ENCODE results near the gene ZDHHC8.
A peak's percentile ranks its signal among the peaks of the same experiment; 100 is the strongest.

ZDHHC8 gene

GRCh38 chr22:20184501-20185165 lies 53.0 kb downstream of the ZDHHC8 start:
- H3K4me3 ChIP-seq (ENCODE audit: low read depth, low read length): no peak overlapping the region
- TF ChIP-seq CTCF (IDR thresholded peaks at IDR 0.05; ENCODE audit: borderline replicate concordance, insufficient read depth, low read depth, low read length): no peak

DNA sequence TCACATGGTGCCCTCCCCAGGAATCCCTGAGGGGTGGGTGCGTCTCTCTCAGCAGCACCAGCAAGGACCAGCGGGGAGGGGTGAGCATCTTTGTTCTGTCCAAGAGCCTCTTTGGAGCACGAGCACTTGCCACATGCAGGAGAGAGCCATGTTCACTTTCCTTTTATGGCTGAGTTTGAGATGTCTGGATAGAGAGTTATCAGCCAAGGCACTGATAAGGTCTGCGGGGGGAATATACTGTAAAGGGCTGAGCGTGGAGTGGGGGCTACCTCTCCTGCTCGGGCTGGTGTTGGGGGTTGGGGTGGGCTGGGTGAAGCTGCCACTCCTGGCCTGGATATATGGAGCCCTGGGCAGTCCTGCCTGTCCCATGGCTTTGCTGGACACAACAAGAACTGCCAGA lies 54.1 kb downstream of the ZDHHC8 start:
- no peak for TF ChIP-seq CTCF (IDR thresholded peaks at IDR 0.05; ENCODE audit: borderline replicate concordance, insufficient read depth, low read depth, low read length)
- no peak overlapping the region for H3K4me3 ChIP-seq (ENCODE audit: low read depth, low read length)

- TF ChIP-seq CTCF (IDR thresholded peaks at IDR 0.05; ENCODE audit: borderline replicate concordance, insufficient read depth, low read depth, low read length): 0 out of 2 replicates have a peak, but pooled peaks have one; percentile 9
- no peak overlapping the region for H3K4me3 ChIP-seq (ENCODE audit: low read depth, low read length)
Measured at GRCh38 chr22:20186183-20186870, 54.7 kb downstream of the ZDHHC8 start.

DNA sequence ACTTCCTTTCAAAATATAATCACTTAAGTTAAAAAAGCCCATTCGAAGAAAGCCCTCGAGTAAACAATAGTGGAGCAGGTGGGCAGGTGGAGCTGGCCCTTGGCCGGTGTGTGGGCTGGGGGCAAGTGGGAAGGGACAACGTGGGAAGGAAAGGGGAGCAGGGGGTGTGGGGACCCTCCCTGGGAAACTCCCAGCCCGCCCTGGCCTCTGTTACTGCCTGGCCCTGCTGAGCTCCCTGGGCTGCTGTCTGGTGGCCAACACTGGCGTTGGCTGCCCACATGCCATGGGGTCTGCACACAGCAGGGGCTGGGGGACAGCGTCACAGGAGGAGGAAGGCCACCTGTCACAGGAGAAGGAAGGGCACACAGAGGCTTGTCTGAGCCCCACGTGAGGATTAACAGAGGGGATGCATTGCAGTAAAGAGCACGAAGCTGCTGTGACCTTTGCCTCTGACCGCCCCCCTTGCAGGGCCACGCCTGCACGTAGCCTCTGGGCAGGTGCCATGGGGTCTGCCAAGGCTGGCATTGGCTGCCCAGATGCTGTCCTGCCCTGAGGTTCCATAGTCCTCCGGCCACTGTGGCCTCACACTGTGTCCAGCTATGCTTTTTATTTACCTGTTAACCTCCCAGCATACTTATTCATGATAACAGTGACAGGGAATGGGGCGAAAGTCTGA lies 55.4 kb downstream of the ZDHHC8 start:
- no peak for TF ChIP-seq CTCF (IDR thresholded peaks at IDR 0.05; ENCODE audit: borderline replicate concordance, insufficient read depth, low read depth, low read length)

GRCh38 chr22:20187777-20188566 lies 56.4 kb downstream of the ZDHHC8 start:
- no peak for TF ChIP-seq CTCF (IDR thresholded peaks at IDR 0.05; ENCODE audit: borderline replicate concordance, insufficient read depth, low read depth, low read length)
- no peak overlapping the region for H3K4me3 ChIP-seq (ENCODE audit: low read depth, low read length)

More for the DNA sequence above, 55.4 kb downstream of the ZDHHC8 start:
- no peak overlapping the region for H3K4me3 ChIP-seq (ENCODE audit: low read depth, low read length)

GRCh38 chr22:20188567-20188877 lies 56.9 kb downstream of the ZDHHC8 start:
- no peak for TF ChIP-seq CTCF (IDR thresholded peaks at IDR 0.05; ENCODE audit: borderline replicate concordance, insufficient read depth, low read depth, low read length)
- no peak overlapping the region for H3K4me3 ChIP-seq (ENCODE audit: low read depth, low read length)

Data from GM12875 (cell line).